HepG2 (cell line): ENCODE measurements around the gene DCAF8. TPM values are rescaled to one million over a fixed set of nuclear protein-coding genes. Genes with fewer than 3 reads are reported as not detected.
A peak's percentile ranks its signal among the peaks of the same experiment; 100 is the strongest.

Experiments used
- CEBPB ChIP-seq: IDR thresholded peaks from 2 replicates; pipeline ENCODE4 v1.6.1; 2011; ENCODE audit warnings: low read depth, low read length, improper control_type of control experiment, borderline replicate concordance
- FIP1L1 ChIP-seq: fragments of 200-400 bp; formaldehyde crosslinking; IDR thresholded peaks from 2 replicates; pipeline ENCODE4 v1.6.1; 2018; ENCODE audit warnings: low read depth, mild to moderate bottlenecking, low read length, moderate library complexity, borderline replicate concordance; ENCODE audit not compliant: insufficient read depth
- HNRNPK ChIP-seq: fragments of 200-400 bp; formaldehyde crosslinking; IDR thresholded peaks from 2 replicates; pipeline ENCODE4 v1.6.1; 2018; ENCODE audit warnings: low read length, low read depth, moderate library complexity, mild to moderate bottlenecking; ENCODE audit not compliant: poor library complexity, severe bottlenecking
- NPAS2 ChIP-seq: sonication (generic); formaldehyde crosslinking; IDR thresholded peaks from 2 replicates; pipeline ENCODE4 v1.8.0; 2022; ENCODE audit warnings: mild to moderate bottlenecking, missing genetic modification reagents, borderline replicate concordance
- PRMT3 ChIP-seq: sonication (generic); formaldehyde crosslinking; IDR thresholded peaks from 2 replicates; pipeline ENCODE4 v1.8.1; 2022; ENCODE audit warnings: low read depth, mild to moderate bottlenecking, moderate library complexity, missing genetic modification reagents, borderline replicate concordance
- RAD21 ChIP-seq: fragments of 450-650 bp; formaldehyde crosslinking; IDR thresholded peaks from 2 replicates; pipeline ENCODE4 v1.5.0; 2020; ENCODE audit warnings: mild to moderate bottlenecking
- SNRNP70 ChIP-seq: fragments of 200-400 bp; formaldehyde crosslinking; IDR thresholded peaks from 2 replicates; pipeline ENCODE4 v1.6.1; 2017; ENCODE audit warnings: mild to moderate bottlenecking, low read depth, low read length, moderate library complexity
- TBP ChIP-seq: sonication (generic); formaldehyde crosslinking; IDR thresholded peaks from 2 replicates; pipeline ENCODE4 v1.5.0; 2020; ENCODE audit warnings: missing genetic modification reagents
- ZC3H13 ChIP-seq: sonication (generic); formaldehyde crosslinking; IDR thresholded peaks from 2 replicates; pipeline ENCODE4 v1.8.1; 2023; ENCODE audit warnings: mild to moderate bottlenecking, missing genetic modification reagents, moderate library complexity
- ZNF317 ChIP-seq: sonication (generic); formaldehyde crosslinking; IDR thresholded peaks from 2 replicates; pipeline ENCODE4 v1.5.0; 2020; ENCODE audit warnings: mild to moderate bottlenecking, missing genetic modification reagents
- ZNF556 ChIP-seq: sonication (generic); formaldehyde crosslinking; IDR thresholded peaks from 2 replicates; pipeline ENCODE4 v1.4.0; 2020; ENCODE audit warnings: mild to moderate bottlenecking, missing genetic modification reagents, borderline replicate concordance
- ZSCAN21 ChIP-seq: sonication (generic); formaldehyde crosslinking; IDR thresholded peaks from 2 replicates; pipeline ENCODE4 v1.8.0; 2022; ENCODE audit warnings: mild to moderate bottlenecking, missing genetic modification reagents, moderate library complexity, borderline replicate concordance
- ZSCAN30 ChIP-seq: sonication (generic); formaldehyde crosslinking; IDR thresholded peaks from 2 replicates; pipeline ENCODE4 v1.5.0; 2020; ENCODE audit warnings: mild to moderate bottlenecking, missing genetic modification reagents
- polyA plus RNA-seq, 8 experiments: library from polyadenylated mRNA; depleted of rRNA in 3 of 8; stranded (reverse) in 7 of 8; unstranded in 1 of 8; fragments of >200 nt; fragmentation: Illumina TruSeq in 4 of 8; extraction: Trizol in 4 of 8; gene quantifications; 2 replicates each; pipeline versions ENCODE4 v1.2.1 to v1.2.3, GENCODE V29; 2011 to 2016; ENCODE audit warnings: low read depth in 4 of 8, missing spikeins in 1 of 8, mixed read lengths in 1 of 8; ENCODE audit not compliant: insufficient read depth in 1 of 8
- total RNA-seq, 5 experiments: library from RNA; depleted of rRNA; stranded (reverse); fragments of >200 nt; fragmentation: Illumina TruSeq; extraction: Trizol; gene quantifications; 2 replicates each; pipeline ENCODE4 v1.2.3, GENCODE V29; 2016; ENCODE audit warnings: low read depth in 1 of 5
- TF ChIP-seq, protein P1 (sequence below): IDR thresholded peaks from 2 replicates; pipeline ENCODE4 v1.6.1; 2016; ENCODE audit warnings: missing genetic modification reagents, missing compliant biosample characterization
- TF ChIP-seq, protein P2 (sequence below): sonication (generic); formaldehyde crosslinking; IDR thresholded peaks from 2 replicates; pipeline ENCODE4 v1.4.0; 2020; ENCODE audit warnings: missing genetic modification reagents
- TF ChIP-seq, protein P3 (sequence below): sonication (generic); formaldehyde crosslinking; IDR thresholded peaks from 2 replicates; pipeline ENCODE4 v1.4.0; 2020; ENCODE audit warnings: missing genetic modification reagents, borderline replicate concordance
- TF ChIP-seq, protein P4 (sequence below): sonication (generic); formaldehyde crosslinking; IDR thresholded peaks from 2 replicates; pipeline ENCODE4 v1.4.0; 2020; ENCODE audit warnings: mild to moderate bottlenecking, missing genetic modification reagents
- TF ChIP-seq, protein P5 (sequence below): sonication (generic); formaldehyde crosslinking; conservative IDR thresholded peaks from 2 replicates; pipeline ENCODE4 v1.8.0; 2022; ENCODE audit warnings: low read depth, missing genetic modification reagents
- TF ChIP-seq, protein P6 (sequence below): sonication (generic); formaldehyde crosslinking; IDR thresholded peaks from 2 replicates; pipeline ENCODE4 v1.5.0; 2020; ENCODE audit warnings: mild to moderate bottlenecking, missing genetic modification reagents

The DCAF8 gene
- total and polyA plus RNA-seq, 2 of the 13 experiments (the other 11 are each of a cell fraction or from before 2014, with no cell fraction given) = 73.4 to 79.8 TPM

DNA sequence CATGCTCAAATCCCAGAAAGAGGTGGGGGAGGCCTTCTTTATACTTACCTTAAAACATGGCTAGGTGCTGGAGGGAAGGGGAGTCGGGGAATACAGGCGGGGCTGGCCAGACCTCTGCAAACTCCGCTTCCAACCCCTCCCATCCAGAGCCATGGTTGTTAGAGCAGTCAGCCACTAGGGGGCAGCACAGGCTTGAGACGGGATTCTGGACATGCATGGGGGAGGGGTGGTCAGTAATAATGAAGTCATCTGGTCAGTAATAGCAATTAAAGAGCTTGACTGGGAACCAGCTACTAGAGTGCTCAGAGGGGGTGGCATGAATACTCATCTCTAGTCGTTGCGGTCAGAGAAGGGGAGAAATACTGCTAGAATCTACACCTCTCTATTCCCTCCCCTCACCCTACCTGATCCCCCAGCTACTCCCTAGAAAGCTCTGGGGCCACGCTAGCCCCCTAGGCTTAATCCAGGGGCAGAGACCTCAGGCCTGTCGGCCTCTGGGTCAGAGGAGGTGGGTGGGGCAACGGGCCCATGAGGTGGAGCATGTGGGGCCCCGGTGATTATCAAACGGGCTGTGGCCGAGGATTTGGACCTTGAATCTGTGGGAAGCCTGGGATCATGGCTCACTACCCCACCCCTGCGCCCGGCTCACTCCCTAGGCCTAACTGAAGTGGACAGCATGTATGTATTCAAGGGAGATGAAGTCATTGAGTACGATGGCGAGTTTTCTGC, 69.1 kb downstream of the DCAF8 start (continued):
- TF ChIP-seq, protein P1, sequence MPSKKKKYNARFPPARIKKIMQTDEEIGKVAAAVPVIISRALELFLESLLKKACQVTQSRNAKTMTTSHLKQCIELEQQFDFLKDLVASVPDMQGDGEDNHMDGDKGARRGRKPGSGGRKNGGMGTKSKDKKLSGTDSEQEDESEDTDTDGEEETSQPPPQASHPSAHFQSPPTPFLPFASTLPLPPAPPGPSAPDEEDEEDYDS (CRISPR knock-in tag) = no peak
- TF ChIP-seq ZC3H13 (CRISPR knock-in tag) = no peak
- TF ChIP-seq, protein P2, sequence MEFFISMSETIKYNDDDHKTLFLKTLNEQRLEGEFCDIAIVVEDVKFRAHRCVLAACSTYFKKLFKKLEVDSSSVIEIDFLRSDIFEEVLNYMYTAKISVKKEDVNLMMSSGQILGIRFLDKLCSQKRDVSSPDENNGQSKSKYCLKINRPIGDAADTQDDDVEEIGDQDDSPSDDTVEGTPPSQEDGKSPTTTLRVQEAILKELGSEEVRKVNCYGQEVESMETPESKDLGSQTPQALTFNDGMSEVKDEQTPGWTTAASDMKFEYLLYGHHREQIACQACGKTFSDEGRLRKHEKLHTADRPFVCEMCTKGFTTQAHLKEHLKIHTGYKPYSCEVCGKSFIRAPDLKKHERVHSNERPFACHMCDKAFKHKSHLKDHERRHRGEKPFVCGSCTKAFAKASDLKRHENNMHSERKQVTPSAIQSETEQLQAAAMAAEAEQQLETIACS = no peak
- no peak for TF ChIP-seq FIP1L1
- TF ChIP-seq ZNF556 (CRISPR knock-in tag) = 0 out of 2 replicates have a peak, but pooled peaks have one; percentile 51
- TF ChIP-seq CEBPB = no peak
- TF ChIP-seq, protein P3, sequence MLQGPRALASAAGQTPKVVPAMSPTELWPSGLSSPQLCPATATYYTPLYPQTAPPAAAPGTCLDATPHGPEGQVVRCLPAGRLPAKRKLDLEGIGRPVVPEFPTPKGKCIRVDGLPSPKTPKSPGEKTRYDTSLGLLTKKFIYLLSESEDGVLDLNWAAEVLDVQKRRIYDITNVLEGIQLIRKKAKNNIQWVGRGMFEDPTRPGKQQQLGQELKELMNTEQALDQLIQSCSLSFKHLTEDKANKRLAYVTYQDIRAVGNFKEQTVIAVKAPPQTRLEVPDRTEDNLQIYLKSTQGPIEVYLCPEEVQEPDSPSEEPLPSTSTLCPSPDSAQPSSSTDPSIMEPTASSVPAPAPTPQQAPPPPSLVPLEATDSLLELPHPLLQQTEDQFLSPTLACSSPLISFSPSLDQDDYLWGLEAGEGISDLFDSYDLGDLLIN (CRISPR knock-in tag) = no peak
- peak; percentile 95 for TF ChIP-seq RAD21 (CRISPR knock-in tag)
- no peak for TF ChIP-seq ZNF317 (CRISPR knock-in tag)
- no peak for TF ChIP-seq TBP (CRISPR knock-in tag)
- TF ChIP-seq, protein P4, sequence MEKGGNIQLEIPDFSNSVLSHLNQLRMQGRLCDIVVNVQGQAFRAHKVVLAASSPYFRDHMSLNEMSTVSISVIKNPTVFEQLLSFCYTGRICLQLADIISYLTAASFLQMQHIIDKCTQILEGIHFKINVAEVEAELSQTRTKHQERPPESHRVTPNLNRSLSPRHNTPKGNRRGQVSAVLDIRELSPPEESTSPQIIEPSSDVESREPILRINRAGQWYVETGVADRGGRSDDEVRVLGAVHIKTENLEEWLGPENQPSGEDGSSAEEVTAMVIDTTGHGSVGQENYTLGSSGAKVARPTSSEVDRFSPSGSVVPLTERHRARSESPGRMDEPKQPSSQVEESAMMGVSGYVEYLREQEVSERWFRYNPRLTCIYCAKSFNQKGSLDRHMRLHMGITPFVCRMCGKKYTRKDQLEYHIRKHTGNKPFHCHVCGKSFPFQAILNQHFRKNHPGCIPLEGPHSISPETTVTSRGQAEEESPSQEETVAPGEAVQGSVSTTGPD (CRISPR knock-in tag) = 0 out of 2 replicates have a peak, but pooled peaks have one; percentile 46
- no peak for TF ChIP-seq SNRNP70
- TF ChIP-seq NPAS2 (CRISPR knock-in tag) = no peak
- no peak for TF ChIP-seq ZSCAN30
- no peak for TF ChIP-seq PRMT3 (CRISPR knock-in tag)
- TF ChIP-seq HNRNPK = no peak
- TF ChIP-seq, protein P5, sequence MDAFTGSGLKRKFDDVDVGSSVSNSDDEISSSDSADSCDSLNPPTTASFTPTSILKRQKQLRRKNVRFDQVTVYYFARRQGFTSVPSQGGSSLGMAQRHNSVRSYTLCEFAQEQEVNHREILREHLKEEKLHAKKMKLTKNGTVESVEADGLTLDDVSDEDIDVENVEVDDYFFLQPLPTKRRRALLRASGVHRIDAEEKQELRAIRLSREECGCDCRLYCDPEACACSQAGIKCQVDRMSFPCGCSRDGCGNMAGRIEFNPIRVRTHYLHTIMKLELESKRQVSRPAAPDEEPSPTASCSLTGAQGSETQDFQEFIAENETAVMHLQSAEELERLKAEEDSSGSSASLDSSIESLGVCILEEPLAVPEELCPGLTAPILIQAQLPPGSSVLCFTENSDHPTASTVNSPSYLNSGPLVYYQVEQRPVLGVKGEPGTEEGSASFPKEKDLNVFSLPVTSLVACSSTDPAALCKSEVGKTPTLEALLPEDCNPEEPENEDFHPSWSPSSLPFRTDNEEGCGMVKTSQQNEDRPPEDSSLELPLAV (CRISPR knock-in tag) = no peak
- no peak for TF ChIP-seq ZSCAN21 (CRISPR knock-in tag)
- TF ChIP-seq, protein P6, sequence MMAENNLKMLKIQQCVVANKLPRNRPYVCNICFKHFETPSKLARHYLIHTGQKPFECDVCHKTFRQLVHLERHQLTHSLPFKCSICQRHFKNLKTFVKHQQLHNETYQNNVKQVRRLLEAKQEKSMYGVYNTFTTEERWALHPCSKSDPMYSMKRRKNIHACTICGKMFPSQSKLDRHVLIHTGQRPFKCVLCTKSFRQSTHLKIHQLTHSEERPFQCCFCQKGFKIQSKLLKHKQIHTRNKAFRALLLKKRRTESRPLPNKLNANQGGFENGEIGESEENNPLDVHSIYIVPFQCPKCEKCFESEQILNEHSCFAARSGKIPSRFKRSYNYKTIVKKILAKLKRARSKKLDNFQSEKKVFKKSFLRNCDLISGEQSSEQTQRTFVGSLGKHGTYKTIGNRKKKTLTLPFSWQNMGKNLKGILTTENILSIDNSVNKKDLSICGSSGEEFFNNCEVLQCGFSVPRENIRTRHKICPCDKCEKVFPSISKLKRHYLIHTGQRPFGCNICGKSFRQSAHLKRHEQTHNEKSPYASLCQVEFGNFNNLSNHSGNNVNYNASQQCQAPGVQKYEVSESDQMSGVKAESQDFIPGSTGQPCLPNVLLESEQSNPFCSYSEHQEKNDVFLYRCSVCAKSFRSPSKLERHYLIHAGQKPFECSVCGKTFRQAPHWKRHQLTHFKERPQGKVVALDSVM (CRISPR knock-in tag) = 0 out of 2 replicates have a peak, but pooled peaks have one; percentile 21
